NCI-H1417 treated with DMSO at 0.1 percent for 48 hours (cell line): Measurements from ENCODE around the gene SPARC.
"Not testable (repeated sequence)": the region's sequence is repeated elsewhere in the genome, so short reads cannot be mapped to it uniquely, and the experiment has no call there.

ENCODE experiments used
- DNase-seq: peaks from one replicate; lab custom pipeline; 2025; lab: John Stamatoyannopoulos, UW

SPARC gene

GRCh38 chr5:151686674-151687407, at the start of gene SPARC:
TSS of gene SPARC (minus strand) at chr5:151686915. CDS start at chr5:151676188, 10,727 bp downstream.
- no peak for DNase-seq

- DNase-seq: no peak
Measured at GRCh38 chr5:151735646-151736045, 48.9 kb upstream of the SPARC start.

- DNase-seq: no peak
Measured at GRCh38 chr5:151734064-151734408, 47.3 kb upstream of the SPARC start.

GRCh38 chr5:151733358-151734063, 46.8 kb upstream of the SPARC start:
- DNase-seq: no peak

- no peak for DNase-seq
Measured at GRCh38 chr5:151730381-151730780, 43.7 kb upstream of the SPARC start.

GRCh38 chr5:151729597-151729996, 42.9 kb upstream of the SPARC start:
- DNase-seq: not testable (repeated sequence)

GRCh38 chr5:151724360-151724759, 37.6 kb upstream of the SPARC start:
- DNase-seq: no peak

- DNase-seq: no peak
Measured at GRCh38 chr5:151722546-151722945, 35.8 kb upstream of the SPARC start.

GRCh38 chr5:151721812-151722391, 35.2 kb upstream of the SPARC start:
- no peak for DNase-seq

- DNase-seq: no peak
Measured at GRCh38 chr5:151721087-151721646, 34.5 kb upstream of the SPARC start.

- no peak for DNase-seq
Measured at GRCh38 chr5:151720215-151720614, 33.5 kb upstream of the SPARC start.

- DNase-seq: no peak
Measured at GRCh38 chr5:151719228-151720000, 32.7 kb upstream of the SPARC start.

GRCh38 chr5:151718646-151719045, 31.9 kb upstream of the SPARC start:
- no peak for DNase-seq

- no peak for DNase-seq
Measured at GRCh38 chr5:151718153-151718552, 31.4 kb upstream of the SPARC start.

- no peak for DNase-seq
Measured at GRCh38 chr5:151717416-151717815, 30.7 kb upstream of the SPARC start.

GRCh38 chr5:151709109-151709735, 22.5 kb upstream of the SPARC start:
- no peak for DNase-seq

- DNase-seq: no peak
Measured at GRCh38 chr5:151708126-151708525, 21.4 kb upstream of the SPARC start.

GRCh38 chr5:151707567-151707966, 20.9 kb upstream of the SPARC start:
- no peak for DNase-seq

GRCh38 chr5:151706906-151707305, 20.2 kb upstream of the SPARC start:
- no peak for DNase-seq

GRCh38 chr5:151703780-151704179, 17.1 kb upstream of the SPARC start:
- DNase-seq: no peak

- DNase-seq: no peak
Measured at GRCh38 chr5:151703227-151703626, 16.5 kb upstream of the SPARC start.

- DNase-seq: no peak
Measured at GRCh38 chr5:151700820-151701219, 14.1 kb upstream of the SPARC start.
